ENCODE data around the gene ELAVL3.
A peak's percentile ranks its signal among the peaks of the same experiment; 100 is the strongest.
"Not testable (repeated sequence)": the region's sequence is repeated elsewhere in the genome, so short reads cannot be mapped to it uniquely, and the experiment has no call there.

Gene ELAVL3

GRCh38 chr19:11435833-11436313 is 45.0 kb downstream of the ELAVL3 start:
- no peak for ATAC-seq
- DNase-seq = peak; percentile 35

- peak; percentile 99 for DNase-seq
- peak; percentile 96 for ATAC-seq
Observed at GRCh38 chr19:11435057-11435832, 45.6 kb downstream of the ELAVL3 start, which contains the start of the genes ODAD3 and PRKCSH. Gene ODAD3, minus strand, starts transcription at chr19:11435121. Its CDS starts 105 bp downstream, at chr19:11435016. Gene PRKCSH, plus strand, starts transcription at chr19:11435635. Its CDS starts 483 bp downstream, at chr19:11436118.

GRCh38 chr19:11434703-11435056 is 46.2 kb downstream of the ELAVL3 start:
- no peak for DNase-seq
- no peak for ATAC-seq

DNA sequence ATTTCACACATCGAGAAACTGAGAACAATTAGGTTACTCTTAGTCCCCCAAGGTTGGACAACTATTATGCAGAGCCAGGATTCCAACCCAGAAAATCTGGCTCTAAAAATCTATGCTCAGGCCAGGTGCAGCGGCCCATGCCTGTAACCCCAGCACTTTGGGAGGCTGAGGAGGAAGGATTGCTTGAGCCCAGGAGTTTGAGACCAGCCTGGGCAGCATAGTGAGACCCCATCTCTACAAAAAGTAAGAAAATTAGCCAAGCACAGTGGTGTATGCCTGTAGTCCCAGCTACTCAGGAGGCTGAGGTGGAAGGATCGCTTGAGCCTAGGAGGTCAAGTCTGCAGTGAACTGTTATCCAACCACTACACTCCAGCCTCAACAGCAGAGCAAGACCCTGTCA is 47.3 kb downstream of the ELAVL3 start:
- not testable (repeated sequence) for DNase-seq, ATAC-seq

GRCh38 chr19:11426656-11427055 is 54.2 kb downstream of the ELAVL3 start:
- ATAC-seq = no peak
- no peak for DNase-seq

DNA sequence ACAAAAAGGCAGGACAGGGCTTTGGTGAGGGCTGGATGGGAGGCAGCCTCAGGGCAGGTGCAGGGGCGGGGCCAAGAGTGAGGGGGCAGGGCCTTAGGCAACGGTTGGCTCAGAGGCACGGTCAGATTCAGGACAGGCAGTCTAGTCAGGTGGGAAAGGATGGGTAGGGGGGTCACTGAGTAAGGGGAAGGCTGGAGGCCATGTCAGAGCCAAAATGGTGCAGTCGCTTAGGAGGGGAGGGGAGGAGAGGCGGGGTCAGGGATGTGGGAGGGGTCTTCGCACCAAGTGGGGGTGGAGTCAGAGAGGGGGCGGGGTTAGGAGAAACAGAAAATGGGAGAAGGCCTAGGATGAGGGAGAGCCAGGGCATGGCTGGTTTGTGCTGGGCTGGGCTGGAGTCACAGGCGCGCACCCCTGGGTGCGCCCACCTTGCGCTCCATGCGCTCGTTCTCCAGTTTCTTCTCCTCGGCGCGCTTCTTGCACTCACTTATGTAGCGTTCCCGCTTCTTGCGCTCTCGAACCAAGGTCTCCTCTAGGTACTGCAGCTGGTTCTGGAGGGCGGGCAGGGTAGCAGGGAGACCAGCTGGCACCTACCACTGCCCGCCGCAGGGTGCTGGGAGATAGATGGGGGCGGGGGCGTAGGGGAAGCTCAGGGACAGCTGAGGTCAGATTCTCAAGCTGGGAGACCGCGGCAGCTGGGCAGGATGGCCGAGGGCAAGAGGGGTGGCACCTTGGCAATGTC is 55.0 kb downstream of the ELAVL3 start:
- no peak for ATAC-seq
- DNase-seq = no peak

DNA sequence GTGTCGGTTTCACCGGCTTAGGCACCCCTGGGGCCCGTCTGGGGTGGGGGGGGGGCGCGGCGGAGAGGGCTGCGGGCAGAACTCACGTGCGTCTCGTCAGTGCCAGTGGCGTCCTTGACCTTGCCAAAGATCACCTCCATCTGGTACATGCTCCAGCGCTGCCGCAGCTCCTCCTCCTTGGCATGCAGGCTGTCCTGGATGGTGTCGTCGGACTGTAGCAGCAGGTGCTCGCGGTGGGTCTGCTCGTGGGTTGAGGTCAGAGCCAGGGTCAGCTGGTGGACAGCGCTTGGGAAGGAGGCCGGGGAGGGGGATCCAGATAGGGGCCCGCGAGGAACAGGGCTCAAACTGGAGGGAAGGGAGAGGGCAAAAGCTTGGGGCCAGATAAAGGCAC is 57.1 kb downstream of the ELAVL3 start:
- DNase-seq = no peak
- no peak for ATAC-seq

- DNase-seq (no peak), ATAC-seq (no peak)
Observed at GRCh38 chr19:11423164-11423790, 57.6 kb downstream of the ELAVL3 start.

- peak; percentile 71 for ATAC-seq
- DNase-seq = peak; percentile 85
Observed at GRCh38 chr19:11422163-11423065, 58.4 kb downstream of the ELAVL3 start.

DNA sequence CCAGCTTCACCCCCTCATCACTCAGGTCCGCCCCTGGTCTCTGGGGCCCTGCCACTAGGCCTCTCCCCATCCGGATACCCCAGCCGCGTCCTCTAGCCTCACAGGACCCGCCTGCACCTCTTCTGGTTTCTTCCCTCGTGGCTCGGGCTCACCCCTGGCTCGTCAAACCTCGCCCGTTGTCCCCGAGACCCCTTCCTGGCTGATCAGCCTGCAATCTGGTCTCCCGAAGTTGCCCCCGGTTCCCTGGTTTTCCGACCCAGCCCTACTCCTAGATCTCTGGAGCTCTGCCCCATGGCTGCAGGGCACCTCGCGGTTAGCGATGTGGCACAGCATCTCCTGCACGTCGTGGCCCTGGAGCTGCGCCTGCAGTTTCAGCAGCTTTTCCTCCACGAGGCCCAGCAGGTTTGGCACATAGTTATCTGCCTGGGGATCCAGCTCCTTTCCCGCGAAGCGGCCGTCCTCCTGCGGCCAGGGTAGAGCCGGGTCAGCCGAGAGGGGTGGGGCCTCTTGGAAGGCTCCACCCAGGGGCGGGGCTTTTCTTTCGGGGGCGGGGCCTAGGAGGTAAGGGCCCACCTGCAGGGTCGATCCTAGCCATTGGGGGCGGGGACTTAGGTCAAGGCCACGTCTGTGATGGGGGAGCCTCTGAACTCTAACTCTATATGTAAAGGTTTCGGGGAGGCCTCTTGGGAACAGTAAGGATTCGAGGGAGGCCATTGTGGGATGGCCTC is 59.3 kb downstream of the ELAVL3 start:
- ATAC-seq (peak; percentile 55), DNase-seq (peak; percentile 69)

DNA sequence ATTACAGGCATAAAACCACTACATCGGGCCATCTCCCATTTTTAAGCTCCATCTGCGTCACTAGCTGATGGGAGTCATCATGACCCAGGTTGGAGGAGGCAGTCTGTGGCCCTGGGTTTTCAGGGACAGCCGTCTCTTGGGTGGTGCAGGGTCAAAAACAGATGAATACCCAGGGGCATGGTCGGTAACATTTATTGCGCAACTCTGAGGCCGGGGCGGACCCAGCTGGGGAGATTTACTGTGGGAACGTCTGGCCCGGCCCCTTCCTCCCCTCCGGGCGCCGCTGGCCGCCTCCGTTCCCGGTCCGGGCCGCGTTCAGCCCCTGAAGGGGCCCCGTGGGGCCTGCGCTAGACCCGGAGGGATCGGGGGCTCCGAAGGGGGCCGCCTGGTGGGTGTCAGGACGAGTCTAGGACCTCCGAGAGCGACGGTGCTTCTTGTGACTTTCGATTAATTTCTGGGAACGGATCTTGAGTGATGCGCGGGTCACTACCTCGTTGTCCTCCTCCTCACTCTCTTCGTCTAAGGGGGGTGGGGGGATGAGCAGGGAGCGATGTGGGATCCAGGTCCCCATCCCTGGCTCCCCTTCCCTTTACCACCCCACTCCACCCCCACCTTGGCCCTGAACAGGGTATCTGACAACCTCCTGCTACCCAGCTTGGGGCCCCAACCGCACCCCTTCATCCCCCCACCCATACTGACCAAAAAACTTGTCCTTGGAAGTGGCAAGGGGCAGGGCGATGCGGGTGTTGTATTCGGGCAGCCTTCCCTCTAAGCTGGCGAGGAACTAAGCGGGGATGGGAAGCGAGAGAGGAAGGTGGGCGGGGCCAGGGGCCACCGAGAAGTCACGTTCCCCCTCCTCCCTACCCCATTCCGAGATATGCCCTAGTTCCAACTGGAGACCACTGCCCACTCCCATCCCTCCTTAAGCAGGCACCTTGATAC is 60.1 kb downstream of the ELAVL3 start:
- ATAC-seq (no peak), DNase-seq (peak; percentile 13)

GRCh38 chr19:11418549-11419506 is 62.0 kb downstream of the ELAVL3 start, which contains the start of gene RGL3:
Gene RGL3, minus strand, starts transcription at chr19:11419314. Its CDS starts 36 bp downstream, at chr19:11419278.
- ATAC-seq (no peak), DNase-seq (no peak)

DNA sequence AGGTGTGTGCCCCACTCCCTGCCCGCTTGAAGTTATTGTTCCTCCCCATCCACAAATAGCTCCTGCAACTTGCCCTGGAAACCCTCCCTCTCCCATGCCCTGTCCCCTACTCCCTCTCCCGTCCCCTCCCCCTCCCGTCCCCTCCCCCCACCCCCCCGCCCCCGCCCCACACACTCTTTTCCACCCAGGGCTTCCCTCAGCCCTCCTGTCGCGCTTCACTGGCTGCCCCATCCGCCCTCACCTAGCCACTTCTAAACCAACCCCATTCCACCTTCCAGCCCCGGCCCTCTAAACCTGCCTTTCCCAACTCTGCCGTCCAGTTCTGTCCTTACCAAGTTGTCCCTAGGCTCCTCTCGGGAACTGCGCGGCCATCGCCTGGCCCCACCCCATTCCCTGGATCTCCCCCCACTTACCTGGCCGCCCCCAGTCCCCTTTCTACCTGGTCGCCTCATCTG is 62.7 kb downstream of the ELAVL3 start:
- no peak for ATAC-seq
- no peak for DNase-seq

DNA sequence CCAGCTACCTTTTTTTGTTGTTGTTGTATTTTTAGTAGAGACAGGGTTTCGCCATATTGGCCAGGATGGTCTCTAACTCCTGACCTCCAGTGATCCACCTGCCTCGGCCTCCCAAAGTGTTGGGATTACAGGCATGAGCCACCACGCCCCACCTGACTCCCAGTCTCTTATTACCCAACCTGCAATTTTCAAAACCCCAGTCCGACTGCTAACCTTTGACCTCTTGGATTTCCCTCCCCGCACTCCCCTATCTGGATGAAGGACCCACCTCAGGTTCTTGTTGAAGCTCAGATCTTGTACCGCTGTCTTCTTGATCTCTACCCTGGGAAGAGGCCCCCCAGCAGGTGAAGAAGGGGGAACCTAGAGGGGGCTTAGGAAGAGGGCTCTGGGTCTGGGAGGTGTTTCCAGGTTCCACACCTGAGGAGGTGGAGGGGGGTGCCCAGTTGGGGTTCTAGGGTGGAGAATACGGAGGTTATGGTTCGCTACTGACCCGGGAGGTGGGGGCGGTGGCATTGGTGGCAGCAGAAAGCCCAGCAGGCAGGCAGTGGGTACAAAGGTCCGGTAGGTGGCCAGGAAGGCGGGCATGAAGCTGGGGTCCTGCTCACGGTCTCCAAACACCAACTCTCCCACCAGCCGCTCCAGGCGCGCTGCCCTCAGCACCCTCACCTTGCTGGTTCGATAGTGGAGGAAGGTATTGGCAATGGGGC is 64.3 kb downstream of the ELAVL3 start:
- no peak for DNase-seq
- ATAC-seq = no peak

DNA sequence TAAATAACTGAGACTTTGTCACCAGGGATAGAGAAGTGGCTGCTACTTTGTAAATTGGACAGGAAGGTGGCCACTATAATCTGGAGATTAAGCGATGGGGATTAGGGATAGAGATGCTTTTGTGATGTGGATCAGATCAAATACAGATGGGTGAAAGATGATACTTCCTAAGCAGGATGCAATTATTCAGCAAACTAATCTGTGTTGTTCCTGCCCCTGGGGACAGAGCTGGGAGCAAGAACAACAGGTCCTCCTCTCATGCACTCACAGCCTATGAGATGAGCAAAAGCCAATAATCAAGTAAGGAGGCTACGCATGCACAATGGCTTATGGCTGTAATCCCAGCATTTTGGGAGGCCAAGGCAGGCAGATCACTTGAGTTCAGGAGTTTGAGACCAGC is 66.3 kb downstream of the ELAVL3 start:
- DNase-seq = no peak
- no peak for ATAC-seq

DNA sequence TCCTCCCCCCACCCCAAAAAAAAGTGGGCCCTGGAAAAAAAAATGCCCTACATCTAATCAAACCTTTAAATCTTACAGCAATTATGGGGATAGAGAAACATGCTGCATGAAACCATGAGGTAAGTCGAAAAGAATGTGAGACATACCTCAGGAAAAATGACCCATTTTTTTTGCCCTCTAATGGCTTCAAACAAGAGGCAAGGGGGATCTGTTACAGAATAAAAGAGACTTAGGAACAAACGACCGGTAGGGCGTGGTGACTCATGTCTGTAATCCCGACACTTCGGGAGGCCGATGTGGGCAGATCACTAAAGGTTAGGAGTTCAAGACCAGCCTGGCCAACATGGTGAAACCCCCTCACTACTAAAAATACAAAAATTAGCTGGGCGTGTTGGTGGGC is 70.2 kb downstream of the ELAVL3 start:
- ATAC-seq = no peak
- DNase-seq = no peak

GRCh38 chr19:11408591-11408990 is 72.3 kb downstream of the ELAVL3 start:
- DNase-seq = no peak

More at GRCh38 chr19:11408591-11408990, 72.3 kb downstream of the ELAVL3 start:
- ATAC-seq = no peak

All from stimulated activated naive CD8-positive, alpha-beta T cell treated with anti-CD3 and anti-CD28 coated beads, Interleukin-15, Interleukin-2, amounts not matched to agents 100 U/mL and 50 U/mL, for 24 hours (primary cell).